Retinal pigment epithelial cell (primary cell): Measurements from ENCODE around the gene IL34.

ENCODE experiments used
- DNase-seq: peaks from one replicate; pipeline ENCODE4 v3.0.0-alpha.2; 2010; ENCODE audit warnings: low read depth
- H3K4me3 ChIP-seq: 2 replicates; pipeline ENCODE4 v1.5.1; 2011; ENCODE audit warnings: mild to moderate bottlenecking, low read length, control low read depth, moderate library complexity
- TF ChIP-seq, protein P1 (sequence below): conservative IDR thresholded peaks from 2 replicates; pipeline ENCODE4 v1.5.1; 2011; ENCODE audit warnings: low read depth, low read length, control low read depth, inconsistent platforms

Gene IL34

DNA sequence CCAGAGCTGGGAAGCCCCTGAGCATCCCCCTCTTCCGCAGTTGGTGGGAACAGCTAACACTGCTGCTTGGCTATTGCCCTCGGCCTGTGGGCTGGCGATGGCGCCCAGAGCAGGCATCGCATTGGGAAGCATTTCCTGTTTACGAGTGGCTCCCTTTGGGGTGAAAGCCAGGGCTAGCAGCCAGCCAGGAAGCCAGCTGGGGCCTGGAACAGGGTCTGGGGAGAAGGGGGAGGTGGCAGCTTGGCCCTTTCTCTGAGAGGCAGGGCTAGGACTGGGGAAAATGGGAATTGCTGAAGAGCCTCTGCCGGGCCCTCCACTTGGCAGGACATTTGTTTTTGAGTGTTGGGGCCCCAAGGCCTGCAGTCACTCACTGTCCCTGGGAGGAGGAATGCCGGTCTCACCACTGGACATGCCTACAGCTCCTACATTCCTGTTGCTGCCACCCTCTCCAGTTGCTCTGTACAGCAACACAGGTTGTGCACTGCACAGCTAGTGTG lies 41.9 kb downstream of the IL34 start:
- TF ChIP-seq, protein P1, sequence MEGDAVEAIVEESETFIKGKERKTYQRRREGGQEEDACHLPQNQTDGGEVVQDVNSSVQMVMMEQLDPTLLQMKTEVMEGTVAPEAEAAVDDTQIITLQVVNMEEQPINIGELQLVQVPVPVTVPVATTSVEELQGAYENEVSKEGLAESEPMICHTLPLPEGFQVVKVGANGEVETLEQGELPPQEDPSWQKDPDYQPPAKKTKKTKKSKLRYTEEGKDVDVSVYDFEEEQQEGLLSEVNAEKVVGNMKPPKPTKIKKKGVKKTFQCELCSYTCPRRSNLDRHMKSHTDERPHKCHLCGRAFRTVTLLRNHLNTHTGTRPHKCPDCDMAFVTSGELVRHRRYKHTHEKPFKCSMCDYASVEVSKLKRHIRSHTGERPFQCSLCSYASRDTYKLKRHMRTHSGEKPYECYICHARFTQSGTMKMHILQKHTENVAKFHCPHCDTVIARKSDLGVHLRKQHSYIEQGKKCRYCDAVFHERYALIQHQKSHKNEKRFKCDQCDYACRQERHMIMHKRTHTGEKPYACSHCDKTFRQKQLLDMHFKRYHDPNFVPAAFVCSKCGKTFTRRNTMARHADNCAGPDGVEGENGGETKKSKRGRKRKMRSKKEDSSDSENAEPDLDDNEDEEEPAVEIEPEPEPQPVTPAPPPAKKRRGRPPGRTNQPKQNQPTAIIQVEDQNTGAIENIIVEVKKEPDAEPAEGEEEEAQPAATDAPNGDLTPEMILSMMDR: no peak
- no peak for DNase-seq
- H3K4me3 ChIP-seq: no peak overlapping the region

DNA sequence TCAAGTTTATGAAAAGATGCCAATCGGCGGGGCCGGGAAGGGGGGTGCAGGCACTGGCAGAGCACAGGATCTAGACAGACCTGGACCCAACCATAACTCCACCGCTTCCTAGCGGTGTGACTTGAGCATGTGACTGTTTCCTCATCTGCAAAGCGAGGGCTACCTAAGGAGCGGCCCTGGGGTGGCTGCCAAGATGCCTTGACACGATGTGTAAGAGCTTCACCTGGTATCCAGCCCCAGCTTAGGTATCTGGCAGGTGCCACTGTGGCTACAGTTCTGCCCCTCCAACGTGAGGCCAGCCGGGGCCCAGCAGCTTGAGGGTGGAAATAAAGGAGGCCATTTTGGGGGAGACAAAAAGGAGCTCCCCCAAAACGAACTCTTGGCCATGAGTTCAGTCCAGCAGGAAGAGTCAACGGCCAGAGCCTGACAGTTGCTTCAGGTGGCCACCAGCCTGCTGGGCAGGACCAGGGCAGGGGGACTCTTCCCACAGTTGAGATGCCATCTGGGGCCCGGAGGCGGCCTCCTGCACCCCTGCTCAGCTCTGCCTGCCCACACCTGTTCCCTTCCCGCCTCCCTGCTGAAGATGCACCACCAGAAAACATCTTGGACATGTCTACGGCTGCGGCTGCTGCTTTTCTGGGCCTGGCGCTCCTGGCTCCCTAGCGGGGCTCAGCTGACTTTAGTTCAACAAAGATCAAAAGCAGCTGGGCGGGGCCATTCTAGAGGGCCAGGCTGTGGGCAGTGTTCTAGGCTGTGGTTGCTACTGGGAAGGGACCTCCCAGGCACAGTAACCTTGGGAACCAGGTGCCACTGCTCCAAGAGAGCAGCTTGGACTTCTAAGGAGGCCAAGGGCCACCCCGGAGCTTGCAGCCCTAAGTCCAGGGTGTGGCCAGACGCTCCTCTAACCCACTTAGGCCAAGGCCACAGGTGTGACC lies 42.9 kb downstream of the IL34 start:
- H3K4me3 ChIP-seq: no peak overlapping the region
- TF ChIP-seq, protein P1: no peak
- DNase-seq: no peak

DNA sequence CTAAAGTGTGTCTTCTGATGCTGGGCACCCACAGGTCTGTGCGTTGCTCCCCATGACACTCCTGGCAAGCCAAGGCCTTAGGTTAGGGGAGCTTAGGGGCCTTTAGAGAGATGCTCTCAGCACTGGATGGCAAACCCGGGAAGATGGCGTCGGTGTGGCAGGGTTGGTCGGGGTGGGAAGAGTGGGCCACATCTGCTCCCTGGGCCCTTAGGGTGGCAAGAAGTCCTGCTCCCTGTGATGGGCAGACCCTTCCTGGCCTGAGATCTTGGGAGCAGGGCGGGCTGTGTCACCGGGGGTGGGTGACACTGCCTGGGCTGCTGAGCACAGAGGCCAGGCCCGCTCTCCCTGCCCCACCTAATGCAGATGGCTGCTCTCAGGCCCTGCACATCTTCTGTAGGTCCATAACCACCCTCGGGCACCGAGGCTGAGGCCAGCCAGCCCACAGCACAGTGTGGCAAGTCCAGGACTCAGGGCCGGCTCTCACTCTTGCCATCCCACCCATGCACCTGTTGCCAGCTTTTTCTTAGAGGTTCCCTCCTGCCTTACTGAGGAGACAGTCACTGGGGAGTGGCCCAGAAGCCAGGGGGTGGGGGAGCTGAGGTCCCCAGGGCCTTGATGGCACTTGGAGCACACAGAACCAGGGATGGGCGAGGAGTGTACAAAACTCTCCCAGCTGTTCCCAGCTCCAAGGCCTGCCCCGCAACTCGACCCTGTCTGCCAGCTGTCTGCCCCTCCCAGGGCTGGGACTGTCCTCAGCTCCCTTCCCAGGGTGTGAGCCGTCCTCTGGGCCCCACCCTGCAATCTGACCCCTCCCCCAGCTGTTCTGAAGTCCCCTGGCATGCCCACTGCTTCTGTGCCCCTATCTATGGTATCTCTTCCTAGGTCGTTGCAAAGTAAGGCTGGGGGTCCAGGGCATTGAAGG lies 43.9 kb downstream of the IL34 start:
- H3K4me3 ChIP-seq: no peak overlapping the region
- no peak for DNase-seq
- TF ChIP-seq, protein P1: no peak

DNA sequence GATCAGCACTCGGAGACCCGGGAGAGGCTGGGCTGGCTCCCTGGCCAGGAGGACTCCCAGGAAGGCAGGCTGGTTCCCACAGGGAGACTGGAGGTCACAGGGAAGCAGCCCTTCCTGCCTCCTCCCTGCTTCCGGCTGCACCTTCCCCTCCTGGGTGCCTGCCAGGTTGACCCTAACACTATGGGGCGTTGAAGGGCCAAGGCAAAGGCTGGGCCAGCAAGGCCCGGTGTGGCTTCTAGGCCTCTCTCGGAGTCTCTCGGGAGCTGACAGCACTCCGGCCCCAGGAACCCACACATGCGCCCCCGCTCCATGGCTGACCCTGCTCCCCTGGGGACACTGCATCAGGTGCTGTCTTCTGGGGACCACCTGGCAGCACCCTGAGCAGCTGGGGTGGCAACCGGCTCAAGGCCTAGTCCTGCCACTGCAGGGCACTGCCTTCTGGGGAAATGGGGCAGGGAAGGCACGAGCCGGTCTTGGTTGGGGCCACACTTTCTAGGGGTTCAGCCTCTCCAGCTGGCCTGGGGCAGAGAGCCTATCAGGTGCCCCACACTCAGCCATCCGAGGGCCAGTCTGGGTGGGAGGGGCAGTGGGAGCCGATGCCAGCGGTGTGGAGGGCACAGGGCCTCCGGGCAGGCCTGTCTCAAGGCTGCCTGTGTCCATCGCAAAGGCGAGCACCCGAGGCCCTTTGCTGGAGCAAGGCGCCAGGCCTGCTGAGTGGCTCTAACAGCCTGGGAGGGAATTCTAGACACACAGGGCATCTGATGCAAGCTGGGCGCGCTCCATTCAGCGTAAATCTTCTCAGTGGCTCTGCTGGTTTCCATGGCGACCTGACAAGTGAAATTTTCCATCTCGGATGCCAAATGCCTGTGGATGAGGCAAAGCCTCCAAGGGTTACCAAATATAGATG lies 45.1 kb downstream of the IL34 start:
- no peak overlapping the region for H3K4me3 ChIP-seq
- TF ChIP-seq, protein P1: no peak
- peak; percentile 94 for DNase-seq

DNA sequence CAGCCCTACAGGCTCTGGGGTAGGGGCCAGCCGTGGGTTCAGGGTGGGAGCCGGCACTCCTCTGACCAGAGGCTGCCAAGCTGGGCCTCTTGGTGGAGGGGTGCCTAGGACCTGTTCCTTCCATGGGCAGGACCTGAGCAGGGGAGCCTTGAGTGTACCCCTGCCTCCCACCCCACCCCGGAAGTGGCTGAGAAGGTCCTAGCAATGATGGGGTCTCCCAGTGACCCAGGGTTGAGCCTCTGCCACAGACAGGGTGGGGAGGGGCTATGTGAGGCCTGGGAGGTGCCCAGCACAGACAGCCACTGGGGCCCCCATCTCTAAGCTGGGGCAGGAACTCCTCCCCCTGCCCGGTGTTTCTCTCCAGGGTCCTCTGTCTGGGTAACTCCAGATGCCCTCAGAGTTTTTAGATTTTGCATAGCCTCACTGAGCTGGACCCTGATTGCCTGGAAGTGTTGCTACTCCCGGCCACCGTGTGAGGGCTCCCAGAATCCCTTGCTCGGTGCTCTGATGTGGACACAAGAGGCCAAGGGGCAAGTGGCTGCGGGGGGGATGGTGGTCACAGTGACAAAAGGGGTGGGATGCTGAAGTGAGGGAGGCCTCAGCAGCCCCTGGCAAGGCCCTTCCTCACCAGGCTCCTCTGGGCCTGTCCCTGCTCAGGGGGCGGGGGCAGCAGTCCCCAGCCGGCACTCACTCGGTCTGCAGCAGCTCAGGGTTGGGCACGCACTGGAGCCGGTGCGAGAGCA lies 45.9 kb downstream of the IL34 start:
- no peak for DNase-seq
- no peak overlapping the region for H3K4me3 ChIP-seq
- TF ChIP-seq, protein P1: no peak
